SH-SY5Y (cell line): Measurements from ENCODE around the gene CAPZA1.

Source experiments
- GATA2 ChIP-seq: IDR thresholded peaks from 2 replicates; pipeline ENCODE4 v1.6.1; 2011; ENCODE audit warnings: mild to moderate bottlenecking, low read depth, low read length
- GATA3 ChIP-seq: IDR thresholded peaks from 2 replicates; pipeline ENCODE4 v1.6.1; 2011; ENCODE audit warnings: low read depth, mild to moderate bottlenecking, low read length, moderate library complexity

GRCh38 chr1:112636597-112637253, 17.1 kb downstream of the CAPZA1 start:
- TF ChIP-seq GATA3, result no peak
- no peak for TF ChIP-seq GATA2
